Gastroesophageal sphincter (tissue), 4 donors: Measurements from ENCODE around the gene DCPS. TPM values are rescaled to one million over a fixed set of nuclear protein-coding genes. Genes with fewer than 3 reads are reported as not detected.
"Not testable (repeated sequence)": the region's sequence is repeated elsewhere in the genome, so short reads cannot be mapped to it uniquely, and the experiment has no call there.

Experiments
- ATAC-seq: fragments of 150-250 bp; one replicate; pipeline ENCODE4 v1.9.1; 2016; ENCODE audit warnings: mild to moderate bottlenecking, moderate library complexity
- H3K27ac ChIP-seq, 4 donors: fragments of 200-600 bp; sonication (generic) in 3 of 4; 1 replicate in 3 of 4; 2 replicates in 1 of 4; pipeline ENCODE4 v1.5.1; 2016 to 2019
- H3K27me3 ChIP-seq: fragments of 200-600 bp; sonication (generic); one replicate; pipeline ENCODE4 v1.5.1; 2019
- H3K36me3 ChIP-seq, 2 donors: fragments of 200-600 bp; sonication (generic); one replicate each; pipeline ENCODE4 v1.5.1; 2019; ENCODE audit warnings: control low read depth in 1 of 2
- H3K4me1 ChIP-seq, 3 donors: fragments of 200-600 bp; sonication (generic); 1 replicate in 2 of 3; 2 replicates in 1 of 3; pipeline ENCODE4 v1.5.1; 2016 to 2019; ENCODE audit warnings: control low read depth in 2 of 3
- H3K4me3 ChIP-seq, 2 donors: fragments of 200-600 bp; sonication (generic); one replicate each; pipeline ENCODE4 v1.5.1; 2019; ENCODE audit warnings: mild to moderate bottlenecking in 1 of 2, moderate library complexity in 1 of 2
- H3K9me3 ChIP-seq, 3 donors: fragments of 200-600 bp; sonication (generic); one replicate each; pipeline ENCODE4 v1.5.1; 2017 to 2019; ENCODE audit warnings: control low read depth in 2 of 3
- CTCF ChIP-seq, 4 experiments: fragments of 200-600 bp in 2 of 4; fragments of 450-650 bp in 2 of 4; sonication (generic) in 1 of 4; IDR thresholded peaks; one replicate each; pipeline ENCODE4 v1.5.1; 2017 to 2019; ENCODE audit warnings: antibody characterized with exemption in 4 of 4, mild to moderate bottlenecking in 2 of 4, moderate library complexity in 2 of 4
- EP300 ChIP-seq: sonication (generic); formaldehyde crosslinking; IDR thresholded peaks from one replicate; pipeline ENCODE4 v1.6.1; 2017; ENCODE audit warnings: antibody characterized with exemption, mild to moderate bottlenecking
- POLR2A ChIP-seq, 2 donors: fragments of 450-650 bp; IDR thresholded peaks; one replicate each; pipeline ENCODE4 v1.6.1; 2017; ENCODE audit warnings: antibody characterized with exemption in 2 of 2, mild to moderate bottlenecking in 2 of 2, moderate library complexity in 1 of 2
- POLR2AphosphoS5 ChIP-seq: sonication (generic); formaldehyde crosslinking; IDR thresholded peaks from one replicate; pipeline ENCODE4 v1.6.1; 2017; ENCODE audit warnings: antibody characterized with exemption
- WGBS, 2 donors: methylation state at CpG; one replicate each; pipeline ENCODE4 v1.1.5; 2018; ENCODE audit warnings: low coverage in 1 of 2; 5-methylcytosine and 5-hydroxymethylcytosine counted together
- total RNA-seq, 4 donors: library from RNA; depleted of rRNA; stranded (reverse); fragments of >200 nt; gene quantifications; one replicate each; pipeline ENCODE4 v1.1.0, GENCODE V29; 2016

DCPS gene
- total RNA-seq, 4 donors from 2014 or later, result 11.8 to 20.6 (median 15.9) TPM

- peak overlapping the region in 2 of 4 donors; percentile 55 to 76 for H3K27ac ChIP-seq
Observed at GRCh38 chr11:126344141-126345080, 40.6 kb downstream of the DCPS start.

GRCh38 chr11:126345283-126345682, 41.4 kb downstream of the DCPS start:
- WGBS, 2 donors, result no CpG with 5 or more reads among the region's 16 CpGs
- no peak for TF ChIP-seq POLR2AphosphoS5
- no peak for TF ChIP-seq EP300
- TF ChIP-seq CTCF (IDR thresholded peaks at IDR 0.05), result no peak
- TF ChIP-seq POLR2A (IDR thresholded peaks at IDR 0.05), result no peak
- no peak overlapping the region for H3K4me3 ChIP-seq
- H3K9me3 ChIP-seq, result no peaks in the 10 kb centered on the region
- H3K27me3 ChIP-seq, result no peaks in the 10 kb centered on the region
- peaks cover 0 to 51% of the 10 kb centered on the region in 2 donors for H3K36me3 ChIP-seq
- ATAC-seq, result no peak
- peak overlapping the region in 3 of 4 donors; percentile 55 to 76 (median 66) for H3K27ac ChIP-seq
- H3K4me1 ChIP-seq, result peaks cover 0 to 68% (median 28%) of the 10 kb centered on the region in 3 donors

More at GRCh38 chr11:126344141-126345080, 40.6 kb downstream of the DCPS start:
- TF ChIP-seq EP300 (no peak), CTCF (IDR thresholded peaks at IDR 0.05) (no peak), POLR2A (IDR thresholded peaks at IDR 0.05) (no peak), POLR2AphosphoS5 (no peak)
- Histone ChIP-seq H3K4me3 (no peak overlapping the region), H3K4me1 (peaks cover 0 to 68% (median 28%) of the 10 kb centered on the region in 3 donors), H3K27me3 (no peaks in the 10 kb centered on the region), H3K9me3 (no peaks in the 10 kb centered on the region), H3K36me3 (peaks cover 0 to 51% of the 10 kb centered on the region in 2 donors)
- no peak for ATAC-seq
- WGBS, 2 donors, result 79 to 94% methylated on average over 3 to 4 of the region's 11 CpGs

GRCh38 chr11:126345759-126346585, 42.1 kb downstream of the DCPS start:
- H3K36me3 ChIP-seq, result peaks cover 0 to 51% of the 10 kb centered on the region in 2 donors
- H3K4me3 ChIP-seq, result no peak overlapping the region
- no peak for TF ChIP-seq CTCF (IDR thresholded peaks at IDR 0.05)
- TF ChIP-seq EP300, result no peak
- TF ChIP-seq POLR2A (IDR thresholded peaks at IDR 0.05), result no peak
- TF ChIP-seq POLR2AphosphoS5, result no peak
- ATAC-seq, result peak; percentile 71
- H3K9me3 ChIP-seq, result no peaks in the 10 kb centered on the region
- peak overlapping the region in 3 of 4 donors; percentile 55 to 76 (median 66) for H3K27ac ChIP-seq
- H3K4me1 ChIP-seq, result peaks cover 0 to 68% (median 28%) of the 10 kb centered on the region in 3 donors
- no peaks in the 10 kb centered on the region for H3K27me3 ChIP-seq
- WGBS, 2 donors, result 46 to 66% methylated on average over 9 to 11 of the region's 17 CpGs

GRCh38 chr11:126346586-126346940, 42.7 kb downstream of the DCPS start:
- H3K4me1 ChIP-seq, result peaks cover 0 to 68% (median 28%) of the 10 kb centered on the region in 3 donors
- peak overlapping the region in 3 of 4 donors; percentile 55 to 76 (median 66) for H3K27ac ChIP-seq
- TF ChIP-seq POLR2A (IDR thresholded peaks at IDR 0.05) (no peak), CTCF (IDR thresholded peaks at IDR 0.05) (no peak), POLR2AphosphoS5 (no peak), EP300 (no peak)
- peaks cover 0 to 45% of the 10 kb centered on the region in 2 donors for H3K36me3 ChIP-seq
- H3K27me3 ChIP-seq, result no peaks in the 10 kb centered on the region
- WGBS, 2 donors, result no CpG with 5 or more reads among the region's 1 CpG
- H3K9me3 ChIP-seq, result no peaks in the 10 kb centered on the region
- no peak overlapping the region for H3K4me3 ChIP-seq
- no peak for ATAC-seq

- 45 to 55% methylated on average over 2 to 5 of the region's 7 CpGs for WGBS, 2 donors
- H3K36me3 ChIP-seq, result peaks cover 0 to 42% of the 10 kb centered on the region in 2 donors
- peaks cover 0 to 70% (median 28%) of the 10 kb centered on the region in 3 donors for H3K4me1 ChIP-seq
- ATAC-seq, H3K4me3 ChIP-seq, H3K27me3 ChIP-seq, H3K9me3 ChIP-seq: not testable (repeated sequence)
- peak overlapping the region in 3 of 4 donors; percentile 55 to 76 (median 66) for H3K27ac ChIP-seq
Observed at GRCh38 chr11:126346946-126347345, 43.1 kb downstream of the DCPS start.
